ENCODE results near the gene PRSS53. TPM values are rescaled to one million over a fixed set of nuclear protein-coding genes. Genes with fewer than 3 reads are reported as not detected.

PRSS53 gene
- total and polyA plus RNA-seq, 7 donors, result 0.17 to 0.90 (median 0.38) TPM

DNA sequence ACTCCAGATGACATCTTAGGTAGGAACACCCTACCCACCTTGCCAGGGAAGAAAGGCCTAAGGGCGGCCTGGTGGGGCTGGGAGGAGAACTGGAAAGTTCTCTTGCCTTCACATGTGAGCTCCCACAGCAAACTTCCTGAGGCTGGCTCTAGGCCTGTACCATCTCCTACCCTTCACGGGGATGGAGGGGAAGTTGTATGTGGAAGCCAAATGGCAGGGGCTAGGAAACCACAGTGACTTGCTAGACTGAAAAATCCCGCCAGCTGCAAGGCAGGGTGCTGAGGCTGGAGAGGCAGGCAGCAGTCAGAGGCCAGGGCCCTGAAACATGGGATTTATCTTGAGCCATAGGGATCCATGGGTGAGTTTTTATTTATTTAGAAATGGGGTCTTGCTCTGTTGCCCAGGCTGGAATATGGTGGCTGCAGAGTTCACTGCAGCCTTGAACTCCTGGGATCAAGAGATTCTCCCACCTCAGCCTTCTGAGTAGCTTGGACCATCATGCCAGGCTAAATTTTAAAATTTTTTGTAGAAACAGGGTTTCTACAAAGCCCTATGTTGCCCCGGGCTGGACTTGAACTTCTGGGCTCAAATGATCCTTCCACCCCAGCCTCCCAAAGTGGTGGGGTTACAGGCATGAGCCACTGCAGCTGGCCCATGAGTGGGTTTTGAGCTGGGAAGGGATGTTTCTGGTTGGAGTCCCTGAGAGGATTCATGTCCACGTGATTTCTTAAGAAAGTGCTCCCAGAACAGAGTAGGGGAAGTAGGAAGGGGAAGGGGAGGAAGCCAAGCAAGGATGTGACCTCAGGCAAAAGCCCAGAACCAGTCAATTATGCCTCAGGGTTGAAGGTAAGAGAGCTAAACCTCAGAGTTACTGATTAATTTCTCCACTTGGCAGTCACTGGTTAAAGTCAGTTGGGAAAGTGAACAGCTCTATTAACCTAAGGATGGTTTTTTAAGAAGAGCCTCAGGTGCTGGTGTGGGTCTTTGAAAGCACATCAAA lies 24.7 kb upstream of the PRSS53 start:
- no peak for ATAC-seq
- Histone ChIP-seq H3K4me3 (no peak overlapping the region), H3K27ac (peak overlapping the region; percentile 70), H3K4me1 (peaks cover 30% of the 10 kb centered on the region), H3K27me3 (ENCODE audit: insufficient read depth in 3 of 3, low read length in 2 of 3) (no peaks in the 10 kb centered on the region), H3K36me3 (ENCODE audit: insufficient read depth in 1 of 2, low read depth in 1 of 2) (peaks cover 2 to 29% of the 10 kb centered on the region in 2 donors), H3K9me3 (no peaks in the 10 kb centered on the region)
- WGBS, 3 donors, result 56 to 62% (median 56%) methylated on average over 5 of the region's 5 CpGs
- intact Hi-C loops (cut with DNase I), result no loop called here
- DNase-seq, result no peak
- TF ChIP-seq, protein P1, sequence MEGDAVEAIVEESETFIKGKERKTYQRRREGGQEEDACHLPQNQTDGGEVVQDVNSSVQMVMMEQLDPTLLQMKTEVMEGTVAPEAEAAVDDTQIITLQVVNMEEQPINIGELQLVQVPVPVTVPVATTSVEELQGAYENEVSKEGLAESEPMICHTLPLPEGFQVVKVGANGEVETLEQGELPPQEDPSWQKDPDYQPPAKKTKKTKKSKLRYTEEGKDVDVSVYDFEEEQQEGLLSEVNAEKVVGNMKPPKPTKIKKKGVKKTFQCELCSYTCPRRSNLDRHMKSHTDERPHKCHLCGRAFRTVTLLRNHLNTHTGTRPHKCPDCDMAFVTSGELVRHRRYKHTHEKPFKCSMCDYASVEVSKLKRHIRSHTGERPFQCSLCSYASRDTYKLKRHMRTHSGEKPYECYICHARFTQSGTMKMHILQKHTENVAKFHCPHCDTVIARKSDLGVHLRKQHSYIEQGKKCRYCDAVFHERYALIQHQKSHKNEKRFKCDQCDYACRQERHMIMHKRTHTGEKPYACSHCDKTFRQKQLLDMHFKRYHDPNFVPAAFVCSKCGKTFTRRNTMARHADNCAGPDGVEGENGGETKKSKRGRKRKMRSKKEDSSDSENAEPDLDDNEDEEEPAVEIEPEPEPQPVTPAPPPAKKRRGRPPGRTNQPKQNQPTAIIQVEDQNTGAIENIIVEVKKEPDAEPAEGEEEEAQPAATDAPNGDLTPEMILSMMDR (IDR thresholded peaks at IDR 0.05), result no peak

DNA sequence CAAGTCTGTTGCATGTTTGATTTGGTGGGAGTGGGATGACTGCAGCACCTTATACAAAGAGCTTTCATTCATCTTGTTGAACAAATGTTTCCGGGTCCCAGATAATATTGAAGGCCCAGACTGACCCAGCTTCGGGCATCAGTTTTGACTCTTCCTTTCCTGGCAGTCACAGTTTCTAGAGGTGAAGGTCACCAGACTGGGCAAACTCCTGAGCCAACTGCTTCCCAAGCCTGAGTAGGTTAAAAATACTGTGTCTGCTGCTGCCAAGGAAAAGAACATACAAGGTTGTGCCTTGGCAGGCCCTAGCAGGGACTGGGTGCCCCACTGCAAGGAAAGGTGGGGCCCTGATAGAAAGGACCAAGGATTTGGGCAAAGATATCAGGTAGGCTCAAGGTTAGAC lies 24.0 kb upstream of the PRSS53 start:
- ATAC-seq, result peak; percentile 4 to 56 (median 37)

DNA sequence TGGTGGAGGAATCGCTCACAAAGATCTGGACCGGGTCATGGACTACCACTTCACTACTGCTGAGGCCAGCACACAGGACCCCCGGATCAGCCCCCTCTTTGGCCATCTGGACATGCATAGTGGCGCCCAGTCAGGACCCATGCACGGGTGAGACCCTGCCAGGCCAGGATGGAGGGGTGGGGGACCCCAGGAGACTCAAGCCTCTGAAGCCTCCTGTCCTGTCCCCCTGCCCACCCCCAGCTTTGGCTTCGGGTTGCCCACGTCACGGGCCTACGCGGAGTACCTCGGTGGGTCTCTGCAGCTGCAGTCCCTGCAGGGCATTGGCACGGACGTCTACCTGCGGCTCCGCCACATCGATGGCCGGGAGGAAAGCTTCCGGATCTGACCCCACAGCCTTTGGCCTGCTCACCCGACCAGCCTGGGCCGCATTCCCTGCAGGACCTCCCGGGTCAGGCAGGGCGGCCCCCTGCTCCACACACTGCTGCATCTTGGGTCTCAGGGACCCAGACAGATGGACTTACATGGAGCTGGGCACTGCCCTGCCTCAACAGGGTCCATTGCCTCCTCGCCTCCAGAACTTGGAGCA lies 23.2 kb upstream of the PRSS53 start:
- intact Hi-C loops (cut with DNase I), result no loop called here
- peaks cover 26% of the 10 kb centered on the region for H3K4me1 ChIP-seq
- no peaks in the 10 kb centered on the region for H3K9me3 ChIP-seq
- no peak overlapping the region for H3K4me3 ChIP-seq
- TF ChIP-seq, protein P1 (IDR thresholded peaks at IDR 0.05), result no peak
- peak overlapping the region; percentile 70 for H3K27ac ChIP-seq
- H3K27me3 ChIP-seq (ENCODE audit: insufficient read depth in 3 of 3, low read length in 2 of 3), result no peaks in the 10 kb centered on the region
- H3K36me3 ChIP-seq (ENCODE audit: insufficient read depth in 1 of 2, low read depth in 1 of 2), result peaks cover 2 to 29% of the 10 kb centered on the region in 2 donors
- WGBS, 3 donors, result 85 to 93% (median 87%) methylated on average over 21 to 23 of the region's 23 CpGs
- ATAC-seq, result no peak
- no peak for DNase-seq

More for the DNA sequence above, 24.0 kb upstream of the PRSS53 start:
- Histone ChIP-seq H3K27me3 (ENCODE audit: insufficient read depth in 3 of 3, low read length in 2 of 3) (no peaks in the 10 kb centered on the region), H3K9me3 (no peaks in the 10 kb centered on the region), H3K27ac (peak overlapping the region; percentile 70), H3K4me1 (peaks cover 26% of the 10 kb centered on the region), H3K36me3 (ENCODE audit: insufficient read depth in 1 of 2, low read depth in 1 of 2) (peaks cover 2 to 29% of the 10 kb centered on the region in 2 donors), H3K4me3 (no peak overlapping the region)
- TF ChIP-seq, protein P1 (IDR thresholded peaks at IDR 0.05), result no peak
- intact Hi-C loops (cut with DNase I), result no loop called here
- DNase-seq, result no peak
- 24 to 40% (median 35%) methylated on average over 2 of the region's 2 CpGs for WGBS, 3 donors

DNA sequence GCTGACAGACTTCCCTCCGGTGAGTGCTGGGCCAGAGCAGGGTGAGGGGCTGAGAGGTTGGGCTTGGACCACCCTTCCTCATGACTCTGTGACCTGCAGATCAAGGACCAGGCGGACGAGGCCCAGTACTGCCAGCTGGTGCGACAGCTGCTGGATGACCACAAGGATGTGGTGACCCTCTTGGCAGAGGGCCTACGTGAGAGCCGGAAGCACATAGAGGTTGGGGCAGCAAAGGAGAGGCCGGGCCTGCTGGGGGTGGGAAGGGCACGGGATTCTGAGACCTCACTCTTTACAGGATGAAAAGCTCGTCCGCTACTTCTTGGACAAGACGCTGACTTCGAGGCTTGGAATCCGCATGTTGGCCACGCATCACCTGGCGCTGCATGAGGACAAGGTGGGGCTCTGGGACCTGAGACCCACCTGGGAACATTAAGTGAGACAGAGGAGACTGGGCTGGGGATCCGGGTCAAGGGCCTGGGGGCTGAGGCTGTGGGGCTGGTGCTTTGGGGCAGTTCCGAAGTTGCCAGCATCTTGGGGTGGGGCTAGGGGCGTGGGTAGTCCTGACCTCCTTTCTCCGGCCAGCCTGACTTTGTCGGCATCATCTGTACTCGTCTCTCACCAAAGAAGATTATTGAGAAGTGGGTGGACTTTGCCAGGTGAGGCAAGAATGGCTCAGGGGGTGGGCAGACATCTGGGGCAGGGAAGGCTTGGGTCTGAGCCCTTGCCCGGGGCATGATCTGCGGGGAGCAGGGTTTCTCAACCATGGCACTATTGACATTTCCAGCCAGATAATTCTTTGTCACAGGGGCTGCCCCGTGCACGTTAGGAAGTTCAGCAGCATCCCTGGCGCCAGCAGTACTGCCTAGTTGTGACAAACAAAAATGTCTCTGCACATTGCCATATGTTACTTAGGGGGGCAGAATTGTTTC lies 21.6 kb upstream of the PRSS53 start:
- Histone ChIP-seq H3K27ac (peak overlapping the region; percentile 90), H3K4me1 (peaks cover 32% of the 10 kb centered on the region), H3K9me3 (no peaks in the 10 kb centered on the region), H3K27me3 (ENCODE audit: insufficient read depth in 3 of 3, low read length in 2 of 3) (no peaks in the 10 kb centered on the region), H3K36me3 (ENCODE audit: insufficient read depth in 1 of 2, low read depth in 1 of 2) (peaks cover 2 to 29% of the 10 kb centered on the region in 2 donors), H3K4me3 (peak overlapping the region; percentile 86)
- intact Hi-C loops (cut with DNase I), result no loop called here
- ATAC-seq, result peak in 3 of 4 donors; percentile 3 to 23 (median 15)
- TF ChIP-seq, protein P1 (IDR thresholded peaks at IDR 0.05), result no peak
- no peak for DNase-seq
- WGBS, 3 donors, result 63 to 72% (median 65%) methylated on average over 26 of the region's 26 CpGs
